CD4-positive, alpha-beta T cell (primary cell): ENCODE measurements around the gene SSNA1. TPM values are rescaled to one million over a fixed set of nuclear protein-coding genes. Genes with fewer than 3 reads are reported as not detected.
A peak's percentile ranks its signal among the peaks of the same experiment; 100 is the strongest.

Experiments
- ATAC-seq: fragments of 200-7000 bp; cut with Tn5 transposase; one replicate; pipeline ENCODE4 v1.10.0; 2022; ENCODE audit warnings: mild to moderate bottlenecking; ENCODE audit not compliant: poor library complexity
- CTCF ChIA-PET: fragments of 350-600 bp; sonication (Branson Sonifier 250); formaldehyde crosslinking; loops from one replicate; lab custom pipeline; 2021; ENCODE audit warnings: antibody characterized with exemption, inconsistent platforms; lab: Charles Lee
- POLR2A ChIA-PET: fragments of 350-600 bp; sonication (Branson Sonifier 250); formaldehyde crosslinking; loops from one replicate; lab custom pipeline; 2021; ENCODE audit warnings: antibody characterized with exemption, inconsistent platforms; lab: Charles Lee
- DNase-seq, 14 experiments: peaks; one replicate each; pipeline ENCODE4 v3.0.0-alpha.2; 2013 to 2020; ENCODE audit warnings: mixed read lengths in 2 of 14
- H3K27ac ChIP-seq, 2 donors: one replicate each; pipeline versions ENCODE4 v1.5.1 to v1.7.0; 2013; ENCODE audit warnings: low read length in 2 of 2, low read depth in 1 of 2, mild to moderate bottlenecking in 1 of 2
- H3K27me3 ChIP-seq, 2 experiments: 1 replicate in 1 of 2; 2 replicates in 1 of 2; pipeline versions ENCODE4 v1.6.1 to v1.7.0; 2013; ENCODE audit warnings: low read length in 2 of 2, control low read depth in 1 of 2, mild to moderate bottlenecking in 1 of 2, moderate library complexity in 1 of 2; ENCODE audit not compliant: insufficient read depth in 2 of 2, control insufficient read depth in 1 of 2
- H3K36me3 ChIP-seq: one replicate; pipeline ENCODE4 v1.6.1; 2013; ENCODE audit warnings: low read length, control low read depth; ENCODE audit not compliant: insufficient read depth
- H3K4me1 ChIP-seq: one replicate; pipeline ENCODE4 v1.6.1; 2013; ENCODE audit warnings: low read length, control low read depth; ENCODE audit not compliant: insufficient read depth
- H3K4me3 ChIP-seq: one replicate; pipeline ENCODE4 v1.5.1; 2013; ENCODE audit warnings: mild to moderate bottlenecking, low read length, moderate library complexity
- H3K9me3 ChIP-seq, 2 experiments: 1 replicate in 1 of 2; 2 replicates in 1 of 2; pipeline versions ENCODE4 v1.6.1 to v1.7.0; 2013; ENCODE audit warnings: low read length in 2 of 2, mild to moderate bottlenecking in 2 of 2, control low read depth in 1 of 2, moderate library complexity in 1 of 2; ENCODE audit not compliant: control insufficient read depth in 1 of 2, insufficient read depth in 1 of 2
- H3K27ac Mint-ChIP-seq: one replicate; pipeline ENCODE4 v1.8.0; 2020; ENCODE audit warnings: mixed read lengths
- H3K27me3 Mint-ChIP-seq: one replicate; pipeline ENCODE4 v1.8.0; 2021; ENCODE audit warnings: mixed read lengths
- H3K36me3 Mint-ChIP-seq: one replicate; pipeline ENCODE4 v1.8.0; 2021; ENCODE audit warnings: low read depth, mixed read lengths
- H3K4me1 Mint-ChIP-seq: one replicate; pipeline ENCODE4 v1.8.0; 2021; ENCODE audit warnings: low read depth, mixed read lengths
- H3K4me3 Mint-ChIP-seq: one replicate; pipeline ENCODE4 v1.8.0; 2020; ENCODE audit warnings: mild to moderate bottlenecking, mixed read lengths
- H3K9me3 Mint-ChIP-seq: one replicate; pipeline ENCODE4 v1.8.0; 2020; ENCODE audit warnings: mixed read lengths
- CTCF ChIP-seq: fragments of 200-600 bp; IDR thresholded peaks from one replicate; pipeline ENCODE4 v1.8.0; 2022; ENCODE audit warnings: antibody characterized with exemption, mild to moderate bottlenecking
- intact Hi-C, 2 experiments: fragments of 100-400 bp; cut with DNase I in 1 of 2; cut with micrococcal nuclease in 1 of 2; formaldehyde crosslinking; loops; one replicate each; pipeline versions ENCODE4 v1.15.1 to v1.9.0; 2023 to 2025; cut with DNase I, micrococcal nuclease
- total RNA-seq, 174 experiments: library from RNA in 2 of 174; stranded (reverse) in 2 of 174; gene quantifications; one replicate each; pipeline ENCODE4 v1.2.3 and lab custom pipeline; 2021 to 2026

Gene SSNA1
- total RNA-seq, 2 experiments from 2014 or later, result 30.1 to 30.5 TPM

DNA sequence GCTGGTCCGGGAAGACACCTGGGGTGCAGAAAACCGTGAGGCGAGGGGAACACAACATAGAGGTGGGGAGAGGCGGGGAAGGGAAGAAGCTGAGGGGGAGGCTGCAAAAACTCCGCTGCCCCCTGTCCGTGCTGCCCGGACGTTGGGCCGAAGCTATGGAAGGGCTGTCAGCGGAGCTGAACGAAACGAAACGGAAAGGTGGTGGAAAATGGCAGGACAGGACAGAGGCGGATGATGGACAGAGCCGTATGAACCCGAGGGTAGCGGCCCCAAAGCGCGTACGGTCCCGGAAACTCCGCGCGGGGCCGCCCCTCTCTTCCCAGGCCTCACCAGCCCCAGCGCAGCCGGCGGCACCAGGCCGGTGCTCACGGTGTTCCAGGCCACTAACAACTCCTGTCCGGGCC, 388 bp upstream of the SSNA1 start:
- Histone ChIP-seq H3K27me3 (no peaks in the 10 kb centered on the region), H3K9me3 (no peaks in the 10 kb centered on the region), H3K36me3 (peaks cover 48% of the 10 kb centered on the region), H3K27ac (peak overlapping the region; percentile 86 to 92), H3K4me1 (peaks cover 50% of the 10 kb centered on the region), H3K4me3 (peak overlapping the region; percentile 100)
- Mint-ChIP-seq H3K9me3 (no peaks in the 10 kb centered on the region), H3K27me3 (no peaks in the 10 kb centered on the region), H3K36me3 (peaks cover 54% of the 10 kb centered on the region), H3K4me3 (peak overlapping the region; percentile 93), H3K27ac (peak overlapping the region; percentile 79), H3K4me1 (peaks cover 29% of the 10 kb centered on the region)
- TF ChIP-seq CTCF, result no peak
- no peak for ATAC-seq
- POLR2A ChIA-PET, result interaction anchor here (0.9 to 3.5 kb wide), 12 partner anchors 11 to 460 kb away, joined by 3 to 39 read pairs (median 7); partner anchors contain the start of genes MAN1B1, NELFB, RNF208 and TPRN
- DNase-seq, result no peak
- CTCF ChIA-PET, result interaction anchor here (0.6 to 2.8 kb wide), 6 partner anchors 13 to 256 kb away, joined by 4 to 14 read pairs (median 6); partner anchors contain the start of genes RNF224 and TPRN
- intact Hi-C loops, result loop anchor here (1.0 to 5.0 kb wide), 5 partner anchors 17 to 59 kb away; partner anchors contain the start of genes NDOR1 (in 1 of the 2), RNF208 (in 1 of the 2) and TMEM203 (in 1 of the 2)

DNA sequence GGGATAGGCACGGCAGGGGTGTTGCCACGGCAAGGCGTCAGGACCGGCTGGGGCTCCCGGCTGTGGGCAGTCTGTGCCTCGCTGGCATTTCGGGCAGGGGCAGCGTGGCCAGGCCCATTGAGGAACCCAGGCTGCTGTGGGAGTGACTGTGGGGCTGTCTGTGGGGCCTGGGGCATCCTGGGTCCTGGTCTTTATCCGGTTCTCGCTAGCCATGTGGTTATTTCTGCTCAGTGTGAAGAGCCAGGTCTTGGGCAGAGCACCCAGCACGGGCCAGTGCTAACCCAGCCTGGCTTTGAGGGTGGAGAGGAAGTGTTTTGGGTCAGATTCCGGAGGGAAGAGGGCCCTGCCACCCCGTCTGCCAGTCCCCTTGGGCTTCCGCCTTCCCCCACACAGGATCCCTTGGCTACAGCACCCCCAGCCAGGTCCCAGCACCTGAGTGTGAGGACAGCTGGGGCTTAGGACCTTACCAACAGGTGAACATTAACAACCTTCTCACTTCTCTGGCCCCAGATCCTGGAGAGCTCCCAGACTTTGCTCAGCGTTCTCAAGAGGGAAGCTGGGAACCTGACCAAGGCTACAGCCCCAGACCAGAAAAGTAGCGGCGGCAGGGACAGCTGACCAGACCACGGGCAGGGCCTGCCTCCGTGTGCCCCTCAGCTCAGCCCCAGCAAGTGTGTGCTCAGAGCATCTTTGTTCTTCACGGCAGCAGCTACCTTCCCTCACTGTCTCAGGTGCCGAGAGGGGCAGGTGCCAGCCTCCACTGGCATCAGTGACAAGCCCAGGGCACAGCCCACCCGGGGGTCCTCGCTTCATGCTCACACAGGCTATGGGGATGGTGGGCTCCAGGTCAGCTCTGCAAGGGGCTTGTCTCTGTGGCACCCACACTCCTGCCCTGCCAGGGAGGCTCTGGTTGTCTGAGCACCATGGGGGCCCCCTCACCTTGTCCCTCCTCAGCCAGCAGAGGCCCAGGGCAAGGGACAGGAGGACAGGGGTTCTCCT, 1.1 kb downstream of the SSNA1 start:
- Mint-ChIP-seq H3K4me3 (peak overlapping the region; percentile 94), H3K27ac (peak overlapping the region; percentile 79), H3K36me3 (peaks cover 39% of the 10 kb centered on the region), H3K4me1 (peaks cover 25% of the 10 kb centered on the region), H3K9me3 (no peaks in the 10 kb centered on the region), H3K27me3 (no peaks in the 10 kb centered on the region)
- Histone ChIP-seq H3K36me3 (peaks cover 34% of the 10 kb centered on the region), H3K4me1 (peaks cover 50% of the 10 kb centered on the region), H3K9me3 (no peaks in the 10 kb centered on the region), H3K4me3 (peak overlapping the region; percentile 100), H3K27ac (peak overlapping the region; percentile 85 to 86), H3K27me3 (no peaks in the 10 kb centered on the region)
- CTCF ChIA-PET, result interaction anchor here (0.7 to 2.8 kb wide), 11 partner anchors 11 to 165 kb away, joined by 3 to 14 read pairs (median 4); partner anchors contain the start of genes RNF224, TPRN and TUBB4B
- intact Hi-C loops, result loop anchor here (1.0 to 5.0 kb wide), 4 partner anchors 9 to 61 kb away; partner anchors contain the start of gene RNF208 (in 1 of the 2)
- ATAC-seq, result no peak
- POLR2A ChIA-PET, result interaction anchor here (0.9 to 3.5 kb wide), 12 partner anchors 7 to 462 kb away, joined by 3 to 39 read pairs (median 8); partner anchors contain the start of genes MAN1B1, NELFB, RNF208 and TPRN
- no peak for TF ChIP-seq CTCF
- DNase-seq, result no peak

DNA sequence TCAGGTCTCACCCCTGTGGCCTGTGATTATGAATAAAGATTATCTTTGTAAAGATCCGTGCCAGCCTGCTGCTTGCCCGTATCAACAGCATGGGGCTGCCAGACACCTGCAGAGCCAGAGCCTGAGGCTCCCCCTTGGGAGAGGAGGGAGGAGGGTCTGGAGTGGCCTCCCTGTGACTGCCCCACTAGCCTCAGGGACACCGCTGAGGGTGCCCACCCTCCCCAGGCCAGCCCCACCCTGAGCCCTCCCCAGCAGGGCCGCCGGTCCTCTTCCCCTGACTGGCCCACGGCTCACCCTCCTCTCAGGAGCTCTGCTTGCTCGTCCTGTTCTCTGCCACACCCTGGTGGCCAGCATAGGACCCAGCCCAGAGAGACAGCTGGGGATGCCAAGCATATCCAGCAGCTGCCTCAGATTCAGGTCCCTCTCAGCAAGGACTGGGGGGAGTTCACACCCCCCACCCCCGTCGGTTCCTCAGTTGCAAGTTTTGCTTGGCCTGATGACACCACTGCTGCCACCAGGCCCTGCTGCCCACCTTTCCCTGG, 1.9 kb downstream of the SSNA1 start:
- H3K4me1 Mint-ChIP-seq, result peaks cover 25% of the 10 kb centered on the region
- no peaks in the 10 kb centered on the region for H3K27me3 Mint-ChIP-seq
- no peaks in the 10 kb centered on the region for H3K9me3 Mint-ChIP-seq
- Histone ChIP-seq H3K4me3 (no peak overlapping the region), H3K4me1 (peaks cover 46% of the 10 kb centered on the region), H3K9me3 (no peaks in the 10 kb centered on the region), H3K27me3 (no peaks in the 10 kb centered on the region), H3K36me3 (peaks cover 30% of the 10 kb centered on the region), H3K27ac (peak overlapping the region in 1 of 2 donors; percentile 86)
- intact Hi-C loops, result no loop called here
- peaks cover 37% of the 10 kb centered on the region for H3K36me3 Mint-ChIP-seq
- ChIA-PET CTCF (interaction anchor here (1.2 to 2.8 kb wide), 3 partner anchors 10 to 155 kb away, joined by 3 to 9 read pairs (median 6); partner anchors contain the start of gene TPRN), POLR2A (interaction anchor here (1.3 to 3.5 kb wide), 3 partner anchors 33 to 50 kb away, joined by 3 to 22 read pairs (median 17); partner anchors contain the start of genes RNF208 and TUBB4B)
- no peak for DNase-seq
- no peak for TF ChIP-seq CTCF
- H3K27ac Mint-ChIP-seq, result peak overlapping the region; percentile 67
- no peak for ATAC-seq
- peak overlapping the region; percentile 94 for H3K4me3 Mint-ChIP-seq
